Activated naive CD4-positive, alpha-beta T cell treated with Interleukin-2 at 50 U/mL for 16 hours (primary cell): ENCODE results near the gene DTX1.
"Not testable (repeated sequence)": the region's sequence is repeated elsewhere in the genome, so short reads cannot be mapped to it uniquely, and the experiment has no call there.

Source experiments
- DNase-seq: peaks from one replicate; pipeline ENCODE4 v3.0.0-alpha.2; 2020

Gene DTX1

DNA sequence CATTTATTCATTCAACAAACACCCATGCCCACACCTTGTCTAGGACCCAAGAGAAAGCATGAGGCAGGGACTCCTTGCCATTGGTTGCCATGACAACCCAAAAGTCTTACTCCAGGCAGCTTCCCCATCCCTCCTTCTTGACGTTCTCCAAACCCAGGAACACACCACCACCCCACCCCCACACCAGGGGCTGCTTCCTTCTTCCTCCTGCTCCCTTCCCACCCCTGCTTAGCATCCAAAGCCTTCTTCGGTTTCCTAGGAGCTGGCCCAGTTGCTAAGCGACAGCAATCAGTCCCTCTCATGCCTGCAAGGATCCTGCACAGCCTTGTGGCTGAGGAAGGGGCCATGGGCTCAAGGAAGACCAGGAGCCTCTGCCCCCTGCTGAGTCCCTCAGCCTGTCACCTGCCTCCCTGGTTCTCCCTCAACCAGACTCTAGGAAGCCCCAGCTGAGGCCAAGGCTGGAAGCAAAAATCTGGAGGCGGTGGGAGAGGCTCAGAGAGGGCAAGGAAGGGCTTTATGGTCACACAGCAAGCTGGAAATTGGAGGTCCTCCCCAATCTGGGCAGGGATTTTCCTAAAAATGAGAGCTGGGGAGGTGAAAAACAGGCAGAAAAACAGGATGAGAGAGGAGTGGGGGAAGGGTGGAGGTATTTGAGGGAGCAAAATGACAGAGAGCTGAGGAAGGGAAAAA, 63.6 kb downstream of the DTX1 start:
- DNase-seq, result no peak

DNA sequence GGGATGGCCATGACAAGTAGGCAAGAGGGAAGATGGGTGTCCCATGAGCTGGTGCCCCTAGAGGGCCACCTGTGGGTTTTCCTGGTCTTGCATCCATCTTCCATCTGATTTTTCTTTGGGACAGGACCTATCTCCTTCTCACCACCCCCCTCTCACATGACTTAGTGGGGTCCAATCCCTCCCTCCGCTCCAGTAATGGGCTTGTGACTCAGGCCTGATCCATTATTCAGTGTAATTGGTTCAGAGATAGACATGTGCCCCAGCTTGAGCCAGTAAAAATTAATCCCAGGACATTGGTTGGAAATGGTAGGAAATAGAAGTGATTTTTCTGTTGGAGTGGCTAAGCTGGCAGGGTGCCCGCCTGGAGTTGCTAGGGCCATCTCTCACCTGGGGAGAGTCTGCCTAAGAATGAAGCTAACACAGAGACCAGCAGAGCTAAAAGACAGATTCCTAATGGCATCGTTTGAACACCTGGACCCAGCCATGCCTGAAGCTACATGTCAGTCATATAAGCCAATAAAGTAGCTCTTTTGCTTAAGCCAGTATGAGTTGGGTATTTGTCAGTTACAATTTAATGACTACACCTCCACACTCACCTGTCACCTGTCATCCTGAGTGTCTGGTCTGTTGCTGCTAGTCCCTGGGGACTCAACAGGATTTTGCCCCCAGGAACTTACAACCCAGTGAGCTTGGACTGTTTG, 64.3 kb downstream of the DTX1 start:
- no peak for DNase-seq

DNA sequence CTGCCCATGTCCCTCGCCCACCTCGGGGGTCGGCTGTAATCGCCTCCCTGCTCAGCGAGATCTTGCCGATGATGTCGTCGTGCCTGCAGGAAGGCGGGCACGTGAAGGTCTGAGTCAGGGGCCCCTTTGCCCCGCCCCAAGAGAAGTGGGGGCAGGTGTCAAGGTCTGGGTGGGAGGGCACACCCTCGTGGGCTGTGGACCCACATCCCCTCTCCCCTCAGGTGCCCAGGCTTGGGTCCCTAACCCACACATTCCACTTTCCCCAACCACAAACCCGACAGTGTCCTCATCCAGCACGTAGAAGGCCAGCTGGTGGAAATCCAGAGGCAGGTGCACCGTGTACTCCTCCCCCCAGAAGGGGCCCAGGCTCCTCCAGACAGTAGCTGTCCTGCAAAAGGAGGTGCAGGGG, 71.3 kb downstream of the DTX1 start:
- DNase-seq, result no peak

DNA sequence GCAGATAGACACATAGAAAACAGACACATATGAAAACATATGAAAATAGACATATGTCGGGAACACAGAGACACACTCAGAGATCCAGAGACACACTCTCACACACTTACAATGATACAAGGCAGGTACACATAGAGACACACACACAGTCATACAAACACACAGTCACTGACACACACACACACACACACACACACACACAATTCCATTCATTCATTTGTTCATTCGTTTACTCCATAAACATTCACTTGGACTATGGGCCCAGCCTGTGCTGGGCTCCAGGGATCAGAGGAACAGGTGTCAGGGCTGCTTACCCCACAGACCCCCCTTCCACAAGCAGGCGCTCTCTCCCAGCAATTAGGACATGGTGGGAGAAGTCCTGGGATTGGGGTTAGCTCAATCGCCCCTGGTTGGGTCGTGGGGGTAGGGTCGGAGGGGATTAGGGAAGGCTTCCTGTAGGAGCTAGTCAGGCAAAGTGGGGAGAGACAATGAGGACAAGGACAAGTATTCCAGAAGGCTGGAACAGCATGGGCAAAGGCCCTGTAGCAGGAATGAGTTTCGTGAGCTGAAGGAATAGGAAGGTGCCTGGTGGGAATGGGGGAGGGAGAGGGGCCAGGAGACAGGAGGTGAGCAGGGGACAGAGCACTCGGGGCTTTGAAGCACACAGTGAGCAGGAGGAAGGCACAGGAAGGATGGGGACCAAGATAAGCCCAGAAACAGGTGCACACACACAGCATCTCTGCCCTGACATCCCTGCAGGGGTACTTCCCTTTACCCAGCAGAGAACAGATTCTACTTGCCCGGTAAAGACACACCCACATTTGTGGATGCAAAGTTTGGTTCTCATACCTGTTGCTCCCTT, 72.5 kb downstream of the DTX1 start:
- no peak for DNase-seq

DNA sequence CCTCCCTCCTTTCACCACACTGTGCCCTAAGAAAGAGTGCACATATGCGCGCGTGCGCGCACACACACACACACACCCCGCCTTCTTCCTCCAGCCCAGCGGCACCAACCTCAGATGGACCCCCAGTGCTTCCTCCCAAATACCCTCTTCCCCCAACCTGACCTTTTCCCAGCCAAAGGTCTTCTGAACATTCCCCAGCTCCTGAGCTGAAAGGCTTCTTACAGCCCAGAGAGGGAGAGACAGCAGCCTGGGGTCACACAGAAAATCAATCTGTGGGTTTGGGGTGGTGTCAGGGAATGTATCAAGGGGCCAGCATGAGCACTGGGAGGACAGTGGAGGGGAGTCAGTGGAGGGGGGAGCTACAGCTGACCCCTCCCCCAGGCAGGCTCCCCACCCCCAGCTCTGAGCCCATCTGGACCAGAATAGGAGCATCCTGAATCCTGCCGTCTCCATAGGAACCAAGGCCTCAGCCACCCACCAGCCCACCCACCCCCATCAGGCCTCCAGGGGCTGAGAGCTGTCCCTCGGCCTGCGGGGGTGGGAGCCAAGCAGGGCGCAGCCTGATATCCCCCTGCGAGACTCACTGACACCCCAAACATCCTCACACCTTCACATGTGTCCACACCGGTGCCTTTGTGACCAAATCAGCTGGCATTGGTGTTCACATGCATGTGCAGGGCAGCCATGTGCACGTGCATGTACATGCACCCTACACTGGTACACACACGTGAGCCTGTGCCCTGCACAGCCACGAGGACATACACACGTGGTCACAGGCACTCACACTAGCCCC, 73.3 kb downstream of the DTX1 start:
- DNase-seq, result no peak

GRCh38 chr12:113130457-113131135, 74.1 kb downstream of the DTX1 start:
- DNase-seq, result no peak

DNA sequence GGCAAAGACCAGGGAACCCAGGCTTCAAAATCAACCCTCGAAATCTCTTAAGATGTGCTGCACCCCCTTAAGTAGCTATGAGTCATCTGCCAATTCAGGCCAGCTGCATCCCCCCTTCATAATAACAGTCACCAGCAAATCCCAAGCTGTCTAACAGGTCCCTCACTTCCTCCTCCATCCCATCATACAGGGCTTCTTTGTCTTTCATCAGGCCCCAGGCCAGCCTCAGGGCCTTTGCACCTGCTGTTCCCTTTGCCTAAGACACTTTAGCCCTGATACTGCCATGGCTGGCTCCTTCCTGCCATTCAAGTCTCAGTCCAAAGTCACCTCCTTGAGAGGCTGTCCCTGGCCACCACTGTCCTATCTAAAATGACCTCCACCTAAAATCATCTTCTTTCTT, 75.0 kb downstream of the DTX1 start:
- DNase-seq, result no peak

GRCh38 chr12:113133036-113133435, 76.5 kb downstream of the DTX1 start:
- DNase-seq, result no peak

DNA sequence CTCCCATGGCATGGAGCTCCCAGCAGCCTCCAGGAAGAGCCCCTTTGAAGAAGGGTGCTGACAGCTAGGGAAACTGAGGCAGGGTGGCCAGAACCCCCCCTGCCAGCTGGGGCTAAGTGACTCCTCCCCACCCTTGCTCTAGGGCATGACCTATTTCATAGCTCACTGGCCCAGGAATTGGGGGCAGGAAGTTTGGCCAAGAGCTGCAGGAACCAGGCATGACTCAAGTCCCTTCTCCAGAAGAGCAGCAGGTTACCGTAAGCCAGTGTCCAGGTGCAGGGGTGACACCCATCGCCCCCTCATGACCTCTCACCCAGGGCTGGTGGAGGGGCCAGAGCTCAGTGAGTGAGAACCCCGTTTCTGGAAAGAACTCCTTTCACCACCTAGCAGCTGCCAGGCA, 77.1 kb downstream of the DTX1 start:
- DNase-seq, result no peak

- DNase-seq, result no peak
These were observed 77.5 kb downstream of the DTX1 start for GRCh38 chr12:113134071-113134470.

- DNase-seq, result no peak
These were observed 78.0 kb downstream of the DTX1 start for GRCh38 chr12:113134521-113134951.

GRCh38 chr12:113135178-113136127, 78.9 kb downstream of the DTX1 start, which contains the start of gene RASAL1:
Gene RASAL1 (minus strand): TSS chr12:113135761. CDS start chr12:113135462, 299 bp downstream.
- peak; percentile 76 for DNase-seq

DNA sequence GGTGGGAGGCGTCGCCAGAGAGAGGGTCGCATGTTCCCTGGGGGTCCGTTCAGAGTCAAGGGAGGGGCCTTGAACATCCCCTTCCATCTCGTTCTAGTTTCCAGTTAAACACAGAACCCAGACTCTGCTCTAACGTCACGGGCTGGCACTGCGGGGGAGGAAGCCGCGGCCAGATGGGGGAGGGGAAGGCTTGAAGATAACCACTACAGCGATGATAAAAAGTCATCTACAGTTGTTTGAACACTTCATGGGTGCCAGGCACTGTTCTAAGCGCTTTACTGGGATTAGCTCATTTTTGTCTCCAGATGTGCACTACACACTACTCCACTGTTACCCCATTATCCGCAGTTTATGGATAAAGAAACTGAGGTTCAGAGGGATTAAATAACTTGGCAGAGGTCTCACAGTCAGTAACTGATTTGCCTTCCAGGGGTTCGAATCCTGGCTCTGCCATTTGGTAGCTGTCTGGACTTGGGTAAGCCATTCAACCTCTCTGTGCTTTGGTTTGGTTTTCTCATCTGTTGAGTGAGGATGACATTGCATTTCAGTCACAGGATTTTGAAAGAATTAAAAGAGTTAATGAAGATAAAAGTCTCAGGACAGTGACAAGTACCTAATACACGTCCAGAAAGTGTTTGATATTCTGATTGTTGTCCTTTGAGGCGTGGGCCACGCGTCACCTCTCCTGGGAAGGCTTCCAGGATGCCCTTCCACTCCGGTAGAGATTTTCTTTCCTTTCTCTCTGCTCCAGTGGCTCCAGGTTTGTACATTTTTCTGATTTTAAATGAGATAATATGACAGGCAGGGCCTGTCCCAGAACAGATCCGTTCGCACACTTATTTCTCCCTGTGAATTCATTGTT, 79.8 kb downstream of the DTX1 start:
- peak; percentile 57 for DNase-seq

DNA sequence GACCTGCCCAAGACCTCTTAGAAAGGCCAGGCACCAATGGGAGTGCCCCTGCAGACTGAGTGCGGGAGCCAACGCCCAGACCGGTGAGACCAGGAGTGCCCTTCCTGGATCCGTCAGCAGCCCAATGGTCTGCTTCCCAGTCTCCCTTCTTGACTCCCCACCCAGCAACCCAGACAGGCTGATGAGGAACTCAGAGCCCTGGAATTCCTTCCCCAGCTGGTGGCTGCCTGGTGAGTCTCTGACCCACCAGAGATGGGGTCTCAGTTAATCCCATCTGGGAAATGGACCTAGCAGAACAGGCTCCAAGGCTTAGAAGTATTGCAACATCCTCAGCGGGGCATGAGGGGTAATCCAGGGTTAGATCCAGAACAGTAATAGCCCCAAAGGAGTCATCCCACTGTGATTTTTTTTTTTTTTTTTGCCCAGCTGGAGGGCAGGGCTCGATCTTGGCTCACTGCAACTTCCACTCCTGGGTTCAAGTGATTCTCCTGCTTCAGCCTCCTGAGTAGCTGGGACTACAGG, 80.5 kb downstream of the DTX1 start:
- DNase-seq, result no peak

DNA sequence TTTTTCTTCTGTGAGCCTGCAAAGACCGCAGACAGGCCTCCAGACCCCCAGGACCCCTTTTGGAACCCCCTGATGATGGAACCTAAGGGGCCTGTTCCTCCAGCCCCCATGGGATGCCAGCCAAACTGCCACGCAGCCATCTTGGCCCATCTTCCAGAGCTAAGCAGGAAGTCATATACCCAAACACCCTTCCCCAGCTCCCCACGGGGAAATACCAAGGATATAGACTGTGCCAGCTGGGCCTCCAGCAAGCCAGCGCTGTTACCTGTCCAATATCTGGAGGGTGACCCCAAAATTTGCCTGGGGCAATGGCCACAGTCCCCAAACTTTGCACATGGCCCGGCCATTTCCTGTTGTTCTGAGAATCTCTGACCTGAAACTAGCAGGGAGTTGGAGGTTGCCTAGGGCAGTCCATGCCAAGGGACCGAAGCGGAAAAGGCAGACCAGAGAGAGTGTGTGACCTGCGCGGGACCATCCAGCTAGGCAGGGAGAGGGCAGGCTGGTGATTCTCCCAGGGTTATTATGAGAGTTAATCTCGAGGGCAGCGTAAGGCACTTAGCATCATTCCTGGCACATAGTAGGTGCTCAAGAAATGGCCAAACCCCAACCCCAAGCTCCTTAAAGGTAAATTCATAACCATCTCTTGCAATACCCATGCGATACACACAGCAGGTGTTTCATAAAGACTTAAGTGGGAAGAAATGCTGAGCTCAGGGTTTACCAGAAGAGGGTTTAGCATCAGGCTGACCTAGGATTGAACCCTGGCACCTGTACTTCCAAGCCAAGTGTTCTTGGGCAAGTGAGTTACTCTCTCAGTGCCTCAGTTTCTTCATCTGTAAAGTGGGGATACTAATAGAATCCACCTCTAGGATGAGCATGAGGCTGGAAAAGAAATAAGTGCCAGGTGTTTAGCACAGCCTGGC, 81.6 kb downstream of the DTX1 start:
- DNase-seq, result no peak

DNA sequence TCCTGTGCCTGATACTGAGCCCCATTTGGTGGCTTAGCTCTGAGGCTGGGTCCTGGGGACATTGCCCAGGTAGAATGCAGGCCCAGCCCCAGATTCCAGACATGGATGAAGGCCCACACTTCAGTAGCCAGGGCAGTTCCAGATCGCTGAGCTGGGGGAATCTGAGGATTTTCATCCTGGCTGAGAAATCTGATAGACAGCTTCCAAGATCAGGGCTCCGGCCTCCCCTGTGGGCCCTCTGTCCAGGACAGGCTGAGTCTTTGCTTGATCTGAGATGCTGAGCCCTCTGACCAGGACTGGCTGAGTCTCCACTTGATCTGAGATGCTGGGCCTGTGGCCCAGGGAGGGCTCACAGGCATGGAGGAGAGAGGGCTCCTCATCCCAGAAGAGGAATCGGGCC, 82.3 kb downstream of the DTX1 start:
- DNase-seq, result no peak

GRCh38 chr12:113140706-113141105, 84.2 kb downstream of the DTX1 start:
- DNase-seq, result no peak

DNA sequence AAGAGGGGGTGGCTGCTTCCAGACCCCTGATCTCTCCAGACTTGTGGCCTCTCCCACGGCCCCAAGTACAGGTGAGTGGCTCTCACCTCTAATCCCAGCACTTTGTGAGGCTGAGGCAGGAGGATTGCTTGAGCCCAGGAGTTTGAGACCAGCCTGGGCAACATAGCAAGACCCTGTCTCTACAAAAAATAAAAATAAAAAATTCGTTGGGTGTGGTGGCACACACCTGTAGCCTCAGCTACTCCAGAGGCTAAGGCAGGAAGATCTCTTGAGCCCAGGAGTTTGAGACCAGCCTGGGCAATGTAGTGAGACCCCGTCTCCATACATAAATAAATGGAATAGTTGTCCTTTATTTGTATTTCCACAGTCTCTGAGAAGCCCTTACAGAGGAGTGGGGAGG, 85.2 kb downstream of the DTX1 start:
- not testable (repeated sequence) for DNase-seq
